Superior temporal gyrus (tissue), 1 donor: ENCODE data around the gene TECPR1.

ENCODE experiments used
- DNase-seq: peaks from one replicate; pipeline ENCODE4 v3.0.0-alpha.2; 2016; ENCODE audit errors: extremely low spot score

TECPR1 gene

GRCh38 chr7:98283127-98283886 lies 31.3 kb upstream of the TECPR1 start:
- DNase-seq = no peak

GRCh38 chr7:98282703-98283102 lies 30.7 kb upstream of the TECPR1 start:
- DNase-seq = no peak

- DNase-seq = no peak
These were observed 29.9 kb upstream of the TECPR1 start for GRCh38 chr7:98281757-98282606.

GRCh38 chr7:98280791-98281756 lies 29.0 kb upstream of the TECPR1 start, which contains the start of gene BRI3:
BRI3 (plus strand) TSS chr7:98281686; CDS start chr7:98281796, 110 bp downstream.
- peak; percentile 77 for DNase-seq

- no peak for DNase-seq
These were observed 28.3 kb upstream of the TECPR1 start for GRCh38 chr7:98280296-98280695.

GRCh38 chr7:98278936-98279335 lies 26.9 kb upstream of the TECPR1 start:
- no peak for DNase-seq

GRCh38 chr7:98278408-98278807 lies 26.4 kb upstream of the TECPR1 start:
- DNase-seq = no peak

GRCh38 chr7:98276241-98276761 lies 24.3 kb upstream of the TECPR1 start:
- no peak for DNase-seq

- DNase-seq = no peak
These were observed 15.3 kb upstream of the TECPR1 start for GRCh38 chr7:98267303-98267702.

GRCh38 chr7:98266840-98267239 lies 14.8 kb upstream of the TECPR1 start:
- no peak for DNase-seq

- no peak for DNase-seq
These were observed 13.8 kb upstream of the TECPR1 start for GRCh38 chr7:98265841-98266271.

- no peak for DNase-seq
These were observed 5.7 kb upstream of the TECPR1 start for GRCh38 chr7:98257701-98258100.

GRCh38 chr7:98256431-98256830 lies 4.4 kb upstream of the TECPR1 start:
- no peak for DNase-seq

- DNase-seq = no peak
These were observed 3.0 kb upstream of the TECPR1 start for GRCh38 chr7:98254951-98255610.

- no peak for DNase-seq
These were observed 2.5 kb upstream of the TECPR1 start for GRCh38 chr7:98254516-98254915.

- DNase-seq = no peak
These were observed 508 bp upstream of the TECPR1 start for GRCh38 chr7:98252425-98253054.

GRCh38 chr7:98251231-98251600 lies 816 bp downstream of the TECPR1 start:
- DNase-seq = peak; percentile 12

- DNase-seq = no peak
These were observed 1.2 kb downstream of the TECPR1 start for GRCh38 chr7:98250789-98251188.

GRCh38 chr7:98249106-98249505 lies 2.9 kb downstream of the TECPR1 start:
- no peak for DNase-seq

GRCh38 chr7:98248156-98248555 lies 3.9 kb downstream of the TECPR1 start:
- DNase-seq = no peak
